Measurements from ENCODE around the gene AUTS2. TPM values are rescaled to one million over a fixed set of nuclear protein-coding genes. Genes with fewer than 3 reads are reported as not detected.

Gene AUTS2
- polyA plus RNA-seq, 1 donor (not counting 4 experiments of a cell fraction or from before 2014, with no cell fraction given): 4.7 TPM

GRCh38 chr7:70371652-70372051 lies 773.4 kb downstream of the AUTS2 start:
- TF ChIP-seq EZH2 (IDR thresholded peaks at IDR 0.05; ENCODE audit: low read length) (no peak), CTCF (optimal IDR thresholded peaks at IDR 0.05 in 1 of 3, IDR thresholded peaks at IDR 0.05 in 1 of 3, conservative IDR thresholded peaks at IDR 0.05 in 1 of 3; ENCODE audit: extremely low read depth in 1 of 3, insufficient read depth in 2 of 3, low read length in 3 of 3) (no peak)
- H3K4me3 ChIP-seq (ENCODE audit: control insufficient read depth in 2 of 3, extremely low read depth in 1 of 3, insufficient read depth in 2 of 3, low read depth in 1 of 3, low read length in 3 of 3): no peak overlapping the region
- no peaks in the 10 kb centered on the region for H3K9me1 ChIP-seq (ENCODE audit: control insufficient read depth, extremely low read depth, insufficient read depth, low read length)
- no peaks in the 10 kb centered on the region for H3K36me3 ChIP-seq (ENCODE audit: control insufficient read depth in 2 of 2, extremely low read depth in 1 of 2, insufficient read depth in 2 of 2, low read length in 2 of 2)
- H3K4me1 ChIP-seq (ENCODE audit: control insufficient read depth, extremely low read depth, insufficient read depth, low read length): no peaks in the 10 kb centered on the region
- H3K27ac ChIP-seq (ENCODE audit: control insufficient read depth, insufficient read depth, low read length): no peak overlapping the region
- no peaks in the 10 kb centered on the region for H4K20me1 ChIP-seq (ENCODE audit: control insufficient read depth, extremely low read depth, insufficient read depth, low read length)
- H3K27me3 ChIP-seq (ENCODE audit: control insufficient read depth, extremely low read depth, insufficient read depth, low read length): no peaks in the 10 kb centered on the region
- H2AFZ ChIP-seq (ENCODE audit: control insufficient read depth, low read length): no peak overlapping the region
- DNase-seq (ENCODE audit: low read depth, low spot score): no peak
- no peak overlapping the region for H3K4me2 ChIP-seq (ENCODE audit: control insufficient read depth, extremely low read depth, insufficient read depth, low read depth, low read length)
- dilution Hi-C loops (cut with MboI; ENCODE audit: extremely low pct_ligation_motif_present, low sequenced_read_pairs): no loop called here
- H3K9me3 ChIP-seq (ENCODE audit: control insufficient read depth, low read depth, low read length): no peaks in the 10 kb centered on the region
- H3K9ac ChIP-seq (ENCODE audit: control insufficient read depth, extremely low read depth, insufficient read depth, low read length): no peak overlapping the region
- no peaks in the 10 kb centered on the region for H3K79me2 ChIP-seq (ENCODE audit: control insufficient read depth, insufficient read depth, low read length)
- no peak for FAIRE-seq

GRCh38 chr7:70372768-70373515 lies 774.7 kb downstream of the AUTS2 start:
- dilution Hi-C loops (cut with MboI; ENCODE audit: extremely low pct_ligation_motif_present, low sequenced_read_pairs): no loop called here

More at GRCh38 chr7:70372768-70373515, 774.7 kb downstream of the AUTS2 start:
- Histone ChIP-seq H2AFZ (ENCODE audit: control insufficient read depth, low read length) (no peak overlapping the region), H3K9me1 (ENCODE audit: control insufficient read depth, extremely low read depth, insufficient read depth, low read length) (no peaks in the 10 kb centered on the region), H3K27me3 (ENCODE audit: control insufficient read depth, extremely low read depth, insufficient read depth, low read length) (no peaks in the 10 kb centered on the region), H3K27ac (ENCODE audit: control insufficient read depth, insufficient read depth, low read length) (no peak overlapping the region), H3K9me3 (ENCODE audit: control insufficient read depth, low read depth, low read length) (no peaks in the 10 kb centered on the region), H3K36me3 (ENCODE audit: control insufficient read depth in 2 of 2, extremely low read depth in 1 of 2, insufficient read depth in 2 of 2, low read length in 2 of 2) (no peaks in the 10 kb centered on the region), H3K4me1 (ENCODE audit: control insufficient read depth, extremely low read depth, insufficient read depth, low read length) (no peaks in the 10 kb centered on the region), H3K4me2 (ENCODE audit: control insufficient read depth, extremely low read depth, insufficient read depth, low read depth, low read length) (no peak overlapping the region), H3K4me3 (ENCODE audit: control insufficient read depth in 2 of 3, extremely low read depth in 1 of 3, insufficient read depth in 2 of 3, low read depth in 1 of 3, low read length in 3 of 3) (no peak overlapping the region), H3K9ac (ENCODE audit: control insufficient read depth, extremely low read depth, insufficient read depth, low read length) (no peak overlapping the region), H3K79me2 (ENCODE audit: control insufficient read depth, insufficient read depth, low read length) (no peaks in the 10 kb centered on the region), H4K20me1 (ENCODE audit: control insufficient read depth, extremely low read depth, insufficient read depth, low read length) (no peaks in the 10 kb centered on the region)
- TF ChIP-seq EZH2 (IDR thresholded peaks at IDR 0.05; ENCODE audit: low read length): no peak
- TF ChIP-seq CTCF (optimal IDR thresholded peaks at IDR 0.05 in 1 of 3, IDR thresholded peaks at IDR 0.05 in 1 of 3, conservative IDR thresholded peaks at IDR 0.05 in 1 of 3; ENCODE audit: extremely low read depth in 1 of 3, insufficient read depth in 2 of 3, low read length in 3 of 3): no peak
- no peak for FAIRE-seq
- no peak for DNase-seq (ENCODE audit: low read depth, low spot score)
